Fibroblast of lung (primary cell): ENCODE measurements around the gene KIF26B. TPM values are rescaled to one million over a fixed set of nuclear protein-coding genes. Genes with fewer than 3 reads are reported as not detected.

Experiments used
- DNase-seq, 2 donors: peaks; one replicate each; pipeline versions ENCODE4 v3.0.0 to v3.0.0-alpha.2; 2010; ENCODE audit warnings: low read depth in 2 of 2
- H2AFZ ChIP-seq: 2 replicates; pipeline ENCODE4 v1.5.1; 2012; ENCODE audit warnings: low read length, control low read depth, inconsistent platforms
- H3K27ac ChIP-seq: 2 replicates; pipeline ENCODE4 v1.5.1; 2011; ENCODE audit warnings: low read length, control low read depth; ENCODE audit not compliant: insufficient read depth
- H3K27me3 ChIP-seq: 2 replicates; pipeline ENCODE4 v1.5.1; 2011; ENCODE audit warnings: mild to moderate bottlenecking, low read length; ENCODE audit not compliant: control insufficient read depth, insufficient read depth
- H3K36me3 ChIP-seq: 2 replicates; pipeline ENCODE4 v1.5.1; 2011; ENCODE audit warnings: low read length; ENCODE audit not compliant: control insufficient read depth, insufficient read depth
- H3K4me1 ChIP-seq: 2 replicates; pipeline ENCODE4 v1.5.1; 2011; ENCODE audit warnings: low read length; ENCODE audit not compliant: control insufficient read depth, insufficient read depth; ENCODE audit errors: extremely low read depth
- H3K4me2 ChIP-seq: 2 replicates; pipeline ENCODE4 v1.5.1; 2011; ENCODE audit warnings: low read length, control low read depth; ENCODE audit not compliant: insufficient read depth; ENCODE audit errors: extremely low read depth
- H3K4me3 ChIP-seq, 4 experiments: fragments of 200-600 bp in 1 of 4; sonication (generic) in 1 of 4; replicated peaks in 1 of 4; 2 replicates each; pipeline ENCODE4 v1.5.1; 2011 to 2016; ENCODE audit warnings: low read length in 4 of 4, low read depth in 3 of 4, mild to moderate bottlenecking in 3 of 4, control low read depth in 2 of 4, inconsistent platforms in 1 of 4, mixed read lengths in 1 of 4; ENCODE audit not compliant: insufficient read depth in 1 of 4; ENCODE audit errors: control extremely low read depth in 1 of 4
- H3K79me2 ChIP-seq: 2 replicates; pipeline ENCODE4 v1.5.1; 2012; ENCODE audit warnings: mild to moderate bottlenecking, low read length, inconsistent platforms; ENCODE audit not compliant: control insufficient read depth, insufficient read depth
- H3K9ac ChIP-seq: 2 replicates; pipeline ENCODE4 v1.5.1; 2011; ENCODE audit warnings: mild to moderate bottlenecking, low read length, control low read depth; ENCODE audit not compliant: insufficient read depth
- H3K9me3 ChIP-seq: 2 replicates; pipeline ENCODE4 v1.5.1; 2012; ENCODE audit warnings: low read depth, low read length; ENCODE audit not compliant: control insufficient read depth, insufficient read depth
- H4K20me1 ChIP-seq: 2 replicates; pipeline ENCODE4 v1.5.1; 2011; ENCODE audit warnings: low read length; ENCODE audit not compliant: control insufficient read depth, insufficient read depth; ENCODE audit errors: extremely low read depth
- EZH2 ChIP-seq: IDR thresholded peaks from 2 replicates; pipeline ENCODE4 v1.5.1; 2012; ENCODE audit warnings: low read length, control low read depth, mild to moderate bottlenecking; ENCODE audit errors: missing control alignments
- polyA plus RNA-seq, 2 donors: library from polyadenylated mRNA; depleted of rRNA in 1 of 2; stranded (reverse) in 1 of 2; unstranded in 1 of 2; fragments of >200 nt; gene quantifications; 2 replicates each; pipeline ENCODE4 v1.2.1, GENCODE V29; 2011 to 2012; ENCODE audit warnings: missing spikeins in 1 of 2
- total RNA-seq: library from RNA; depleted of rRNA; stranded (reverse); fragments of >200 nt; gene quantifications from 2 replicates; pipeline ENCODE4 v1.2.1, GENCODE V29; 2014
- TF ChIP-seq, protein P1 (sequence below), 2 donors: IDR thresholded peaks in 1 of 2; conservative IDR thresholded peaks in 1 of 2; 1 replicate in 1 of 2; 2 replicates in 1 of 2; pipeline ENCODE4 v1.5.1; 2011 to 2012; ENCODE audit warnings: low read length in 2 of 2, control low read depth in 1 of 2, inconsistent platforms in 1 of 2, low read depth in 1 of 2, mild to moderate bottlenecking in 1 of 2

The KIF26B gene
- total and polyA plus RNA-seq, 2 donors (not counting 1 experiment from before 2014, with no cell fraction given) = 5.3 to 6.1 TPM

DNA sequence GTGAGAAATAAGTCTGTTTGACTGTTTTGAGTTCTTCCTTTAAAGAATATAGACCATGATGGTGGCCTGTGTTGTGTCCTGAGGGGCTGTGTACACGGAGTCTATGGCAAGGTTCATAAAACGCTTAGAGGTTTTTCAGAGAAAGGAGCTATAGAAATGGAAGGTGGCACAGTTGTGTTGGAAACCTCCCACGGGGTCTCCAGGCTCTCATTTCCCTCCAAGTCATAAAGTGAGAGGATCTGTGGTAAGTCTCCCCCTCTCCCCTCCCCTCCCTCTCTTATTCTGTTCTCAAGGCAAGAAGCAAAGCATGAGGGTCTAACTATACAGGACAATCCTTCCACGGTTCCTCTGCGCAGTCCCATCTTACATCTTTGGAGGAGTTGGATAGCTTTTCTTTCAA, 139.2 kb downstream of the KIF26B start:
- Histone ChIP-seq H3K4me1 (no peaks in the 10 kb centered on the region), H2AFZ (no peak overlapping the region), H3K27ac (no peak overlapping the region), H3K27me3 (no peaks in the 10 kb centered on the region), H3K9me3 (no peaks in the 10 kb centered on the region), H3K9ac (no peak overlapping the region), H4K20me1 (no peaks in the 10 kb centered on the region), H3K36me3 (no peaks in the 10 kb centered on the region), H3K4me2 (no peak overlapping the region), H3K79me2 (no peaks in the 10 kb centered on the region), H3K4me3 (no peak overlapping the region)
- TF ChIP-seq EZH2 = no peak
- TF ChIP-seq, protein P1, sequence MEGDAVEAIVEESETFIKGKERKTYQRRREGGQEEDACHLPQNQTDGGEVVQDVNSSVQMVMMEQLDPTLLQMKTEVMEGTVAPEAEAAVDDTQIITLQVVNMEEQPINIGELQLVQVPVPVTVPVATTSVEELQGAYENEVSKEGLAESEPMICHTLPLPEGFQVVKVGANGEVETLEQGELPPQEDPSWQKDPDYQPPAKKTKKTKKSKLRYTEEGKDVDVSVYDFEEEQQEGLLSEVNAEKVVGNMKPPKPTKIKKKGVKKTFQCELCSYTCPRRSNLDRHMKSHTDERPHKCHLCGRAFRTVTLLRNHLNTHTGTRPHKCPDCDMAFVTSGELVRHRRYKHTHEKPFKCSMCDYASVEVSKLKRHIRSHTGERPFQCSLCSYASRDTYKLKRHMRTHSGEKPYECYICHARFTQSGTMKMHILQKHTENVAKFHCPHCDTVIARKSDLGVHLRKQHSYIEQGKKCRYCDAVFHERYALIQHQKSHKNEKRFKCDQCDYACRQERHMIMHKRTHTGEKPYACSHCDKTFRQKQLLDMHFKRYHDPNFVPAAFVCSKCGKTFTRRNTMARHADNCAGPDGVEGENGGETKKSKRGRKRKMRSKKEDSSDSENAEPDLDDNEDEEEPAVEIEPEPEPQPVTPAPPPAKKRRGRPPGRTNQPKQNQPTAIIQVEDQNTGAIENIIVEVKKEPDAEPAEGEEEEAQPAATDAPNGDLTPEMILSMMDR (conservative IDR thresholded peaks at IDR 0.05 in 1 of 2, IDR thresholded peaks at IDR 0.05 in 1 of 2; ENCODE audit: low read depth in 1 of 2, low read length in 2 of 2) = no peak
- DNase-seq = no peak

DNA sequence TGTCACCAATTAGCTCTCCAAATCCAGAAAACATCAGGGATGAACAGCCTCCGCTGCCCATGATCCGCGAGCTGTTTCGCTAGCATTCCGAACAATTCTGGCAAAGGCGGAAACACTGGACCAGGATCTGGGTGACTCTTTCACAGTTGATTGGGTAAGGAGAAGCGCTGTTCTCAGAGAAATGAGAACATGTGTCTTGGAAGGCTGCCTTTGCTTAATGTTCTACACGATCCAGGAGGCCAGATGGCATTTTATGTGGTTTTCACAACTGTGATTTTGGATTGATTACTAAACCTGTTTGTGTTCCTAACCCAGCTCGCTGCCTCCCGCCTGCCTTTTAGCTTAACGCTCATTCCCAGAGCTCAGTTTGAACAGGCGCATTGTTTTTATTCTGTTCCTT, 144.0 kb downstream of the KIF26B start:
- Histone ChIP-seq H4K20me1 (no peaks in the 10 kb centered on the region), H3K4me1 (no peaks in the 10 kb centered on the region), H3K27me3 (no peaks in the 10 kb centered on the region), H3K4me3 (peak overlapping the region in 2 of 4 experiments; percentile 28 to 39), H2AFZ (no peak overlapping the region), H3K9me3 (no peaks in the 10 kb centered on the region), H3K79me2 (no peaks in the 10 kb centered on the region), H3K36me3 (no peaks in the 10 kb centered on the region), H3K9ac (no peak overlapping the region), H3K27ac (no peak overlapping the region), H3K4me2 (peak overlapping the region; percentile 15)
- TF ChIP-seq, protein P1 (conservative IDR thresholded peaks at IDR 0.05 in 1 of 2, IDR thresholded peaks at IDR 0.05 in 1 of 2; ENCODE audit: low read depth in 1 of 2, low read length in 2 of 2) = no peak
- TF ChIP-seq EZH2 = no peak
- DNase-seq = peak; percentile 62 to 82

DNA sequence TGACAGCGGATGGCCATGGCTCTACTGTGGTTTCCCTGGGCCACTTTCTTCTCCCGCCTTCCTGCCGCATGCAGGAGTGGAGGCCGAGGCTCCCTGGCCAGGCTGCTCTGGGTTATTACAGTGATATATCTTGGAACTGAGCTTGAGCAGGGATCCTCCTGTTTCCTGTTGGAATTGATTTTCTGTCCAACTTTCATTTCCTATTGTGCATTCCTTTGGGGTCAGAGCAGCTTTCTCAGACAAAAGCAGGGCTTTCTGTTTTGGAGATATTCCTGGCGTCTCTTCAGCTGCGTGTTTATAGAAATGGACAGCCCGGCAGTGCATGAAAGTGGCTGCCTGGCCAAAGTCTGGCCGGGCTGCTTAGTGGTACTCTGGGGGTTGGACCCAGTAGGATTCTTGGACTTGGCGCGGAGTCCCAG, 146.4 kb downstream of the KIF26B start:
- Histone ChIP-seq H3K4me2 (peak overlapping the region; percentile 23), H3K4me3 (peak overlapping the region in 2 of 4 experiments; percentile 11 to 32), H3K9ac (no peak overlapping the region), H3K9me3 (no peaks in the 10 kb centered on the region), H4K20me1 (no peaks in the 10 kb centered on the region), H3K36me3 (no peaks in the 10 kb centered on the region), H3K27me3 (no peaks in the 10 kb centered on the region), H2AFZ (no peak overlapping the region), H3K4me1 (no peaks in the 10 kb centered on the region), H3K27ac (no peak overlapping the region), H3K79me2 (no peaks in the 10 kb centered on the region)
- peak; percentile 45 to 58 for DNase-seq
- TF ChIP-seq, protein P1 (conservative IDR thresholded peaks at IDR 0.05 in 1 of 2, IDR thresholded peaks at IDR 0.05 in 1 of 2; ENCODE audit: low read depth in 1 of 2, low read length in 2 of 2) = no peak
- TF ChIP-seq EZH2 = no peak
